ENCODE results near the gene HSF2BP.
"Not testable (repeated sequence)": the region's sequence is repeated elsewhere in the genome, so short reads cannot be mapped to it uniquely, and the experiment has no call there.

Gene HSF2BP

DNA sequence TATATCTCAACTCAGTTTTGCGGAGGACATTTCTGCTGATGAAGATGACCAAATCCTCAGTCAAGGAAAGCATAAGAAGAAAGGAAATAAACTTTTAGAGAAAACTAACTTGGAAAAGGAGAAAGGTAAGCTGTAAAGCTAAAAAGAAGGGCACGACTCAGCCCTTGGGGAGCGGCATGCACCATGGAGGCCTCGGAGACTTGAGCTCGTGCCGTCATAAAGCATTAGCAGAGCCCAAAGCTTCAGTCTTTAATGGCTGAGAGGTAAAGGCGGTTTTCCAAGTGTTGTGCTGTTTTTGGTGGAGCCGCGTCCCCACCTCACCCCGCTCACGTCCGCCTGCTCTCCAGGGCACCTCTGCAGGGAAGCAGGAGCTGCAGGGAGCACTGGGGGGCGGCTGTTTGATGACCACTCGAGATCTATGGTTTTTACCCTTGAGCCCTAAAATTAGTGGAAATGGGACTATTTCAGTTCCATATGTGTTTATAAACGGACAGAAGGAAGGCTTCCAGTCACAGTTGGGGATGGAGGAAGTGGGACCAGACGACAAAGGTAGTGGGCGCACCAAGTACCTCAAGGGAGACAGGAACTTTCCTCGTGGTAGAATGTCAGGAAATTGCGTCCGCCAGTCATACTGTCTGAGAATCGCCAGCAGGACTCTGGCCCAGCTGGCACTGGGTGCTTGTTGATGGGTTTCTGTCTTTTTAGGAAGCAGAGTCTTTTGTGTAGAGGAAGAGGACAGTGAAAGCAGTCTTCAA is 27.7 kb upstream of the HSF2BP start:
- TF ChIP-seq CTCF (IDR thresholded peaks at IDR 0.05; ENCODE audit: low read depth, low read length, missing control alignments) = no peak
- no peak overlapping the region for H3K4me3 ChIP-seq (ENCODE audit: low read depth, low read length)
- DNase-seq (ENCODE audit: low read depth) = no peak

GRCh38 chr21:43684424-43684823 is 25.1 kb upstream of the HSF2BP start:
- no peak overlapping the region for H3K4me3 ChIP-seq (ENCODE audit: low read depth, low read length)
- TF ChIP-seq CTCF (IDR thresholded peaks at IDR 0.05; ENCODE audit: low read depth, low read length, missing control alignments) = no peak
- no peak for DNase-seq (ENCODE audit: low read depth)

DNA sequence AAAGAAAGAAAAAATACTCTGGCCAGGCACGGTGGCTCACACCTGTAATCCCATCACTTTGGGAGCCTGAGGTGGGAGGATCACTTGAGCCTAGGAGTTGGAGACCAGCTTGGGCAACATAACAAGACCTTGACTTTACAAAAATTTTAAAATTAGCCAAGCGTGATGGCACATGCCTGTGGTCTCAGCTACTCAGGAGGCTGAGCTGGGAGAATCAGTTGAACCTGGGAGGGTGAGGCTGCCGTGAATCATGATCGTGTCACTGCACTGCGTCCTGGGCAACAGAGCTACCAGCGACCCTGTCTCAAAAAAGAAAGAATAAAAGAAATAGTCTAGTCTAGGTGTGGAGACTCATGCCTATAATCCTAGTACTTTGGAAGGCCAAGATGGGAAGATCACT is 22.4 kb upstream of the HSF2BP start:
- no peak for DNase-seq (ENCODE audit: low read depth)
- TF ChIP-seq CTCF (IDR thresholded peaks at IDR 0.05; ENCODE audit: low read depth, low read length, missing control alignments) = no peak
- H3K4me3 ChIP-seq (ENCODE audit: low read depth, low read length) = no peak overlapping the region

- DNase-seq (ENCODE audit: low read depth); H3K4me3 ChIP-seq (ENCODE audit: low read depth, low read length): not testable (repeated sequence)
Observed at GRCh38 chr21:43680421-43680820, 21.1 kb upstream of the HSF2BP start.

DNA sequence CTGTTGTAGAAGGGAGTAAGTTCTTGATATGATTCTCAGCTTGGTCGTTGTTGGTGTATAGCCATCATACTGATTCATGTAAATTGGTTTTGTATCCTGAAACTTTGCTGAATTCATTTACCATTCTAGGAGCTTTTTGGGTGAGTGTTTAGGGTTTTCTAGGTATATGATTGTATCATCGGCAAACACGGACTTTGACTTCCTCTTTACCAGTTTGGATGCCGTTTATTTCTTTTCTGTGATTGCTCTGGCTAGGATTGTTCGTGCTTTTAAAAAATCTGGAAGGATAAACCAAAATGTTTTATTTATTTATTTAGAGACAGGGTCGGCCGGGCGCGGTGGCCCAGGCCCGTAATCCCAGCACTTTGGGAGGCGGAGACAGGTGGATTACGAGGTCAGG is 20.7 kb upstream of the HSF2BP start:
- H3K4me3 ChIP-seq (ENCODE audit: low read depth, low read length) = no peak overlapping the region
- TF ChIP-seq CTCF (IDR thresholded peaks at IDR 0.05; ENCODE audit: low read depth, low read length, missing control alignments) = no peak
- DNase-seq (ENCODE audit: low read depth) = no peak

DNA sequence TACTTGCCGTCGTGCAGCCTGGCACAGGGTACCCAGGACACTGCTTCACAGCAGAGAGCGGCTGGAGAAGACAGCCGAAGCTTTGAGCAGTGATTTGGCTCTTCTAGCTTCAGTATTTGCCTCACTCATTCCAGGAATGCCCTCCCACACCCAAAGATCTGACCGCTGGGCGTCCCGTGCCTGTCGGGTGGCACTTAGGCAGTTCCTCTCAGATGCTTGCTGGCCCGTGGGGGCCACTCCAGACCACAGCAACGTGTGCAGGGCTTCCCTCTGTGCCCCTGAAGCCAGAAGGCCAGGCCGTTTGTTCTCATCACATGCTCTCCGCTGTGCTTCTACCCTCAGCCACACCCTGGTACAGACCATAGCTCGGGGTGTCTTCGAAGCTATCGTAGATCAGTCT is 17.1 kb upstream of the HSF2BP start:
- no peak for DNase-seq (ENCODE audit: low read depth)
- TF ChIP-seq CTCF (IDR thresholded peaks at IDR 0.05; ENCODE audit: low read depth, low read length, missing control alignments) = no peak

GRCh38 chr21:43675871-43676270 is 16.6 kb upstream of the HSF2BP start:
- H3K4me3 ChIP-seq (ENCODE audit: low read depth, low read length) = no peak overlapping the region
- TF ChIP-seq CTCF (IDR thresholded peaks at IDR 0.05; ENCODE audit: low read depth, low read length, missing control alignments) = no peak
- no peak for DNase-seq (ENCODE audit: low read depth)

More for the DNA sequence above, 17.1 kb upstream of the HSF2BP start:
- H3K4me3 ChIP-seq (ENCODE audit: low read depth, low read length) = no peak overlapping the region
